HCT116 (cell line): ENCODE measurements around the gene SKIC8. TPM values are rescaled to one million over a fixed set of nuclear protein-coding genes. Genes with fewer than 3 reads are reported as not detected.

Experiments used
- ATAC-seq: fragments of 200-7000 bp; cut with Tn5 transposase; 2 replicates; pipeline ENCODE4 v1.9.1; 2020; ENCODE audit warnings: mild to moderate bottlenecking, moderate library complexity
- BruUV-seq: library from RNA; stranded (reverse); fragments of 400-500 nt; replicated peaks from 2 replicates; lab custom pipeline; 2021; lab: Mats Ljungman, UMichigan
- CTCF ChIA-PET: fragments of 300-600 bp; sonication (Branson Sonifier 250); formaldehyde crosslinking; loops from one replicate; lab custom pipeline; 2021; ENCODE audit warnings: antibody characterized with exemption; lab: Charles Lee
- POLR2A ChIA-PET: fragments of 300-600, 350-600 bp; sonication (Branson Sonifier 250); formaldehyde crosslinking; loops from one replicate; lab custom pipeline; 2021; ENCODE audit warnings: antibody characterized with exemption; lab: Charles Lee
- RAD21 ChIA-PET, 2 experiments: fragments of 300-600 bp; sonication (Branson Sonifier 250); formaldehyde crosslinking; loops; one replicate each; lab custom pipeline; 2023; ENCODE audit warnings: low total read pairs in 2 of 2; ENCODE audit not compliant: uncharacterized antibody in 2 of 2, unreplicated experiment in 2 of 2, low non-redundant PET in 1 of 2; lab: Charles Lee
- DNase-seq: peaks from one replicate; pipeline ENCODE4 v3.0.0-alpha.2; 2010; ENCODE audit warnings: low read depth, low spot score
- H2AFZ ChIP-seq: fragments of 200-600 bp; shearing (Covaris generic), sonication (generic); 2 replicates; pipeline ENCODE4 v1.6.1; 2017; ENCODE audit warnings: low read depth, mixed run types, mixed read lengths, antibody characterized with exemption, low read length; ENCODE audit not compliant: poor library complexity, severe bottlenecking
- H3K27ac ChIP-seq: 2 replicates; pipeline ENCODE4 v1.5.1; 2012; ENCODE audit warnings: low read depth, low read length
- H3K27me3 ChIP-seq: fragments of 200-600 bp; sonication (generic); 2 replicates; pipeline ENCODE4 v1.6.1; 2016; ENCODE audit warnings: mixed run types, low read length, mixed read lengths; ENCODE audit not compliant: insufficient read depth
- H3K36me3 ChIP-seq, 2 experiments: fragments of 200-500 bp in 1 of 2; fragments of 200-600 bp in 1 of 2; sonication (Bioruptor generic) in 1 of 2; sonication (generic) in 1 of 2; 2 replicates each; pipeline versions ENCODE4 v1.5.1 to v1.6.1; 2014 to 2016; ENCODE audit warnings: low read length in 2 of 2, inconsistent platforms in 1 of 2, mixed read lengths in 1 of 2, mixed run types in 1 of 2; ENCODE audit not compliant: insufficient read depth in 2 of 2, control insufficient read depth in 1 of 2
- H3K4me1 ChIP-seq, 2 experiments: fragments of 200-600 bp in 1 of 2; sonication (generic) in 1 of 2; 2 replicates each; pipeline versions ENCODE4 v1.5.1 to v1.6.1; 2012 to 2017; ENCODE audit warnings: low read length in 2 of 2, inconsistent platforms in 1 of 2, mild to moderate bottlenecking in 1 of 2, mixed read lengths in 1 of 2, mixed run types in 1 of 2, moderate library complexity in 1 of 2; ENCODE audit not compliant: insufficient read depth in 2 of 2, control insufficient read depth in 1 of 2
- H3K4me2 ChIP-seq: fragments of 200-600 bp; sonication (generic); 2 replicates; pipeline ENCODE4 v1.6.1; 2017; ENCODE audit warnings: mixed run types, low read length, mixed read lengths
- H3K4me3 ChIP-seq, 2 experiments: fragments of 200-600 bp in 1 of 2; sonication (generic) in 1 of 2; replicated peaks in 1 of 2; 2 replicates each; pipeline ENCODE4 v1.5.1; 2011 to 2016; ENCODE audit warnings: low read length in 2 of 2, control low read depth in 1 of 2, low read depth in 1 of 2, mild to moderate bottlenecking in 1 of 2, mixed read lengths in 1 of 2, mixed run types in 1 of 2
- H3K79me2 ChIP-seq: fragments of 200-600 bp; sonication (generic); 2 replicates; pipeline ENCODE4 v1.6.1; 2017; ENCODE audit warnings: mild to moderate bottlenecking, mixed run types, low read length, moderate library complexity, mixed read lengths; ENCODE audit not compliant: insufficient read depth
- H3K9ac ChIP-seq: fragments of 200-600 bp; sonication (generic); 2 replicates; pipeline ENCODE4 v1.6.1; 2016; ENCODE audit warnings: low read length, mixed read lengths
- H3K9me2 ChIP-seq: fragments of 200-600 bp; sonication (generic), shearing (Covaris generic); 2 replicates; pipeline ENCODE4 v1.6.1; 2017; ENCODE audit warnings: mixed run types, mild to moderate bottlenecking, moderate library complexity; ENCODE audit not compliant: insufficient read depth
- H3K9me3 ChIP-seq, 2 experiments: fragments of 200-500 bp in 1 of 2; fragments of 200-600 bp in 1 of 2; sonication (Bioruptor generic) in 1 of 2; sonication (generic) in 1 of 2; 2 replicates each; pipeline ENCODE4 v1.6.1; 2014 to 2017; ENCODE audit warnings: low read length in 2 of 2, mixed read lengths in 2 of 2, inconsistent platforms in 1 of 2, low read depth in 1 of 2, mild to moderate bottlenecking in 1 of 2, mixed run types in 1 of 2, moderate library complexity in 1 of 2; ENCODE audit not compliant: control insufficient read depth in 1 of 2, insufficient read depth in 1 of 2
- H4K20me1 ChIP-seq: fragments of 200-600 bp; sonication (generic), shearing (Covaris generic); 2 replicates; pipeline ENCODE4 v1.6.1; 2017; ENCODE audit warnings: mixed run types, mild to moderate bottlenecking, moderate library complexity; ENCODE audit not compliant: insufficient read depth
- EGR1 ChIP-seq: IDR thresholded peaks from 2 replicates; pipeline ENCODE4 v1.6.1; 2012; ENCODE audit warnings: low read depth
- EZH2 ChIP-seq: fragments of 200-600 bp; sonication (generic); IDR thresholded peaks from 2 replicates; pipeline ENCODE4 v1.6.1; 2017; ENCODE audit warnings: antibody characterized with exemption, mixed run types
- FOSL1 ChIP-seq: IDR thresholded peaks from 2 replicates; pipeline ENCODE4 v1.6.1; 2012; ENCODE audit warnings: low read depth
- JUND ChIP-seq: IDR thresholded peaks from 2 replicates; pipeline ENCODE4 v1.6.1; 2012
- POLR2AphosphoS5 ChIP-seq: IDR thresholded peaks from 2 replicates; pipeline ENCODE4 v1.6.1; 2011; ENCODE audit warnings: mild to moderate bottlenecking, low read depth, low read length, moderate library complexity
- REST ChIP-seq: IDR thresholded peaks from 2 replicates; pipeline ENCODE4 v1.6.1; 2012; ENCODE audit warnings: low read depth
- SP1 ChIP-seq: IDR thresholded peaks from 2 replicates; pipeline ENCODE4 v1.6.1; 2012; ENCODE audit warnings: low read depth
- SRF ChIP-seq: IDR thresholded peaks from 2 replicates; pipeline ENCODE4 v1.6.1; 2012; ENCODE audit warnings: low read depth
- YY1 ChIP-seq: IDR thresholded peaks from 2 replicates; pipeline ENCODE4 v1.6.1; 2011; ENCODE audit warnings: low read length, low read depth, moderate library complexity, mild to moderate bottlenecking; ENCODE audit not compliant: insufficient replicate concordance; ENCODE audit errors: extremely low read depth
- ZFX ChIP-seq: fragments of 450-650 bp; IDR thresholded peaks from 2 replicates; pipeline ENCODE4 v1.6.1; 2017
- intact Hi-C: fragments of 100-400 bp; cut with micrococcal nuclease; formaldehyde crosslinking; loops from 2 replicates; pipeline ENCODE4 v1.10.0; 2022
- total RNA-seq: library from RNA; stranded (reverse); gene quantifications from one replicate; pipeline ENCODE4 v1.2.1, GENCODE V29; 2021; ENCODE audit not compliant: unreplicated experiment

The SKIC8 gene
- total RNA-seq, 1 experiment from 2014 or later: 57.1 TPM

GRCh38 chr15:78255421-78256043, 43.9 kb downstream of the SKIC8 start:
- POLR2A ChIA-PET: no interaction called here
- ATAC-seq (no peak), DNase-seq (no peak)
- CTCF ChIA-PET: no interaction called here
- Histone ChIP-seq H3K4me1 (no peaks in the 10 kb centered on the region; a peak in 1 of 4 replicates), H3K79me2 (no peaks in the 10 kb centered on the region), H3K27ac (no peak overlapping the region), H3K9me3 (no peaks in the 10 kb centered on the region), H3K4me3 (no peak overlapping the region), H3K27me3 (no peaks in the 10 kb centered on the region), H2AFZ (no peak overlapping the region), H3K36me3 (no peaks in the 10 kb centered on the region), H3K4me2 (no peak overlapping the region), H3K9me2 (no peaks in the 10 kb centered on the region), H4K20me1 (no peaks in the 10 kb centered on the region), H3K9ac (no peak overlapping the region)
- intact Hi-C loops: no loop called here
- TF ChIP-seq POLR2AphosphoS5 (no peak), YY1 (no peak), EGR1 (no peak), SRF (no peak), FOSL1 (no peak), SP1 (no peak), ZFX (no peak), EZH2 (no peak), REST (no peak), JUND (no peak)
- RAD21 ChIA-PET: no interaction called here
- no TSS peak for BruUV-seq
